ENCODE results near the gene SLC6A7. TPM values are rescaled to one million over a fixed set of nuclear protein-coding genes. Genes with fewer than 3 reads are reported as not detected.

Gene SLC6A7
- total and polyA plus RNA-seq, 9 donors, result 0.31 to 1.3 (median 0.75) TPM

DNA sequence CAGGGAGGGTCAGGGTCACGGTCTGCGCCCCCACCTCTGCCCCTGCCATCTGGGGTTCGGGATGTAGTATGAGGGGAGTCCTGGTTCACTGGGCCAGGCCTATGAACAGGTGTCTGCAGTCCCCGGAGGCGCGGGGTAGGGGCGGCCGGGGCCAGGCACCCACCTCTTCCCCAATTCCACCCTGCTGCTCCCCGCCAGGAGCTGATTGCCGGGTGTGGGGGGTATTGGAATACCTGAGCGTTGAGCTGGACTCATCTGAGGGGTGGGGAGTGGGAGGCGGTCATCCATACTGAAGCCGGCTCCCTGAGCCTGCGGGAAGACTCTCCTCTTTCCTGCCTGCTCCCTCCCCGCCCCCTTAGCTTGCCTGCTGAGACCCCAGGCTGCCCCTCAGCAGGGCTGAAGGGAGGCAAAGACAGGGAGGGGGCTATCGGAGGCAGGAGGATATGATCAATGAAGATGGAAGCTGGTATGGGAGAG lies 679 bp downstream of the SLC6A7 start:
- no peaks in the 10 kb centered on the region for H3K9me3 ChIP-seq (replicated peaks; ENCODE audit: control insufficient read depth, low read depth, low read length)
- no CpG with 5 or more reads among the region's 16 CpGs for WGBS (ENCODE audit: insufficient coverage)
- H3K4me3 ChIP-seq (ENCODE audit: low read length), result no peak overlapping the region
- H3K4me1 ChIP-seq (ENCODE audit: control insufficient read depth, insufficient read depth, low read length), result peaks cover 35% of the 10 kb centered on the region
- peaks cover 62% of the 10 kb centered on the region for H3K27me3 ChIP-seq (ENCODE audit: control insufficient read depth, insufficient read depth, low read length)
- DNase-seq, result no peak
- no peaks in the 10 kb centered on the region for H3K36me3 ChIP-seq (ENCODE audit: control insufficient read depth, insufficient read depth, low read length)
- H3K27ac ChIP-seq (ENCODE audit: low read length), result no peak overlapping the region

DNA sequence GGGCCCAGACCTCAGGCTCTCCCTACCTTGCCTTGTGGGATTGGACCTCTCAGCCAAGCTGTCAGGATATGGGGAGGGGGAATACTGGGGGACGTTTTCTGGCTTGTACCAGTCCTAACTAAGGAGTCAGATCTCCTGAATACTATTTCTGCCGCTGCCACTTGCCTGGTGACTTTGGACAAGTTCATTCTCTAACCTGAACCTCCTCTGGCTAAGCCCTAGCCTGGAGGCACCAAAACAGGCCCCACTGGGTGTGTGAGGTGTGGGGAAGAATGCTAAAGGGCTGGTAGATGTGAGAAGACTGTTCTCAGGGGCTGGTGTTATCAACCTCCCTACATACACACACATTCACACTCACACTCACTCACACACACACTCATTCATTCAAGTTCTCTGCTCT lies 1.1 kb downstream of the SLC6A7 start:
- Histone ChIP-seq H3K4me1 (ENCODE audit: control insufficient read depth, insufficient read depth, low read length) (peaks cover 35% of the 10 kb centered on the region), H3K4me3 (ENCODE audit: low read length) (no peak overlapping the region), H3K9me3 (replicated peaks; ENCODE audit: control insufficient read depth, low read depth, low read length) (no peaks in the 10 kb centered on the region), H3K36me3 (ENCODE audit: control insufficient read depth, insufficient read depth, low read length) (no peaks in the 10 kb centered on the region), H3K27ac (ENCODE audit: low read length) (no peak overlapping the region), H3K27me3 (ENCODE audit: control insufficient read depth, insufficient read depth, low read length) (peaks cover 62% of the 10 kb centered on the region)
- 40% methylated on average over 1 of the region's 2 CpGs for WGBS (ENCODE audit: insufficient coverage)
- DNase-seq, result no peak

DNA sequence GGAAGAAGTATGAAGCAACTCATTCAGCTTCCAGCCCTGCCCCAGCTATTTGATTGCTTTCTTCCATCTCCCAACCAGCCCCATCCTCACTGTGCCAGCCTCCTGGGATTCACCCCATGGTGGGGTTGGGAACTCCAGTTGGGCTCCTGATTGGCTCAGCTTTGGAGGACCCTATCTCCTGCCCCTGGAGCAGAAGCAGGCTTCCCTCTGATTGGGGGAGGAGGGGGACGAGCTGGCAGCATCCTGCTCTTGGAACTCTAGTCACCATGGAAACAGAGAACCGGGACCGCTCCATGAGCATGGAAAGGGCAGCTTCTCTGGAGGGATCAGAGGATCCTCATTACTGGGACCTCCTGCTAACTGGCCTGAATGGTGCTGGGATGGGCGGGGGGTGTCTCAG lies 2.6 kb downstream of the SLC6A7 start:
- no peaks in the 10 kb centered on the region for H3K36me3 ChIP-seq (ENCODE audit: control insufficient read depth, insufficient read depth, low read length)
- H3K9me3 ChIP-seq (replicated peaks; ENCODE audit: control insufficient read depth, low read depth, low read length), result no peaks in the 10 kb centered on the region
- no peak overlapping the region for H3K4me3 ChIP-seq (ENCODE audit: low read length)
- no peak for DNase-seq
- peaks cover 30% of the 10 kb centered on the region for H3K4me1 ChIP-seq (ENCODE audit: control insufficient read depth, insufficient read depth, low read length)
- WGBS (ENCODE audit: insufficient coverage), result no CpG with 5 or more reads among the region's 4 CpGs
- no peak overlapping the region for H3K27ac ChIP-seq (ENCODE audit: low read length)
- peaks cover 59% of the 10 kb centered on the region for H3K27me3 ChIP-seq (ENCODE audit: control insufficient read depth, insufficient read depth, low read length)

DNA sequence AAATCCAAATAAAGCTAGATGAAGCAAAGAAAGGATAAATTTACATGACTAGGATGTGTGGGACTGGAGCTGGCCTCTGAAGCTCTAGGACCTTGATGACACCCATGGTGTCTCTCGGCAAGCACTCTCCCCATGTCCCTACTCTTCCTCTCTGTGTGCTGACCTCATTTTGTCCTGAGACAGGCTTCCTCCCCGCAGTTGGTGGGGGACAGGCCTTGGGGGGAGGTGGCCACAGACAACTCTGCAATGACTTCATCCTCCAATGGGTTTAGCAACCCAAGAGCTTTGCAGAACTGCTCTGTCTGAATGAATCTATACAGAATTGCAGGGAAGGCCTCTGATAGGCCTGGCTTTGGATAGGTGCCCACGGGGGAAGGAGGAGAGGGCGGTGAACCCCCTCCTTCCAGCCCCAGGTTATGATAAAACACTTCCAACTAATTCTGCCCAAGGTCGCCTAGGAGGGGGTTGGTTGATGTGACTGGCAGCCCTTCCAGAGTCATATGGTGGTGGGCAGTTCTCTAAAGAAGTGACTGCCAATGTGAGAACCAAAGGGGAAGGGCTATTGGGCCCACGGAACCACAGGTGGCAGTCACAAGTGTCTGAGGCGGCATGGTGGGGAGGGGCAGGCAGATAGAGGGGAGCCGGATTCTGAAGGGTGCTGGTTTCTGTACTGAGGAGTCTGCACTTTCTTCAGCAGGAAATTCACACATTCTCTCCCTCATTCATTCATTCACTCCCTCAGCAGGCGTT lies 6.0 kb downstream of the SLC6A7 start:
- Histone ChIP-seq H3K36me3 (ENCODE audit: control insufficient read depth, insufficient read depth, low read length) (no peaks in the 10 kb centered on the region), H3K9me3 (replicated peaks; ENCODE audit: control insufficient read depth, low read depth, low read length) (no peaks in the 10 kb centered on the region), H3K27me3 (ENCODE audit: control insufficient read depth, insufficient read depth, low read length) (peaks cover 30% of the 10 kb centered on the region), H3K27ac (ENCODE audit: low read length) (no peak overlapping the region), H3K4me1 (ENCODE audit: control insufficient read depth, insufficient read depth, low read length) (peaks cover 2% of the 10 kb centered on the region), H3K4me3 (ENCODE audit: low read length) (no peak overlapping the region)
- DNase-seq, result no peak
- no CpG with 5 or more reads among the region's 9 CpGs for whole genome bisulfite sequencing (ENCODE audit: insufficient coverage)

DNA sequence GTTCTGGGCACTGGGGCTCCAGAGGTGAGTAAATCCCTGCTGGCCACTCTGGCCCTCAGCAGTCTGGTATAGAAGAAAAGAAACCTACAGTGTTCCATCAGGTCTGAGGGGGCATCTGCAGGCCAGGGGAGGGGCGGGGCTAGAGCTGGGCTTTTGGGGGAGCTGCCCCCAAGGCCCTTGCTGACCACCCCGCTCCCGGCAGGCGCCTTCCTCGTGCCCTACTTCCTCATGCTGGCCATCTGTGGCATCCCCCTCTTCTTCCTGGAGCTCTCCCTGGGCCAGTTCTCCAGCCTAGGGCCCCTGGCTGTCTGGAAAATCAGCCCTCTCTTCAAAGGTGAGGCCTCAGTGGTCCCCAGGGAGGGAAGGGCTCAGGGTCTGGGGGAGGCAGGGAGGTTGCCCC lies 6.7 kb downstream of the SLC6A7 start:
- Histone ChIP-seq H3K4me1 (ENCODE audit: control insufficient read depth, insufficient read depth, low read length) (no peaks in the 10 kb centered on the region), H3K27ac (ENCODE audit: low read length) (no peak overlapping the region), H3K27me3 (ENCODE audit: control insufficient read depth, insufficient read depth, low read length) (peaks cover 25% of the 10 kb centered on the region), H3K9me3 (replicated peaks; ENCODE audit: control insufficient read depth, low read depth, low read length) (no peaks in the 10 kb centered on the region), H3K36me3 (ENCODE audit: control insufficient read depth, insufficient read depth, low read length) (no peaks in the 10 kb centered on the region), H3K4me3 (ENCODE audit: low read length) (no peak overlapping the region)
- DNase-seq, result no peak
- WGBS (ENCODE audit: insufficient coverage), result 88% methylated on average over 5 of the region's 5 CpGs

DNA sequence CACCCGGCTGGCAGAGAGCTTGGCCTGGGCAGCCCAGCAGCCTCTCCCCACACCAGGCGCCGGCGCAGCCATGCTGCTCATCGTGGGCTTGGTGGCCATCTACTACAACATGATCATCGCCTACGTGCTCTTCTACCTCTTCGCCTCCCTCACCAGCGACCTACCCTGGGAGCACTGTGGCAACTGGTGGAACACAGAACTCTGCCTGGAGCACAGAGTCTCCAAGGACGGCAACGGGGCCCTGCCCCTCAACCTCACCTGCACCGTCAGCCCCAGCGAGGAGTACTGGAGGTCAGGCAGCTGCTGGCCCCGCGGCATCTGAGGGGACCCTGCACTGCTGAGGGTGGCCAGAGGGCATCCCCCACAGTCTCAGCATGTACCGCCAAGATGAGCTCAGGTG lies 7.1 kb downstream of the SLC6A7 start:
- Histone ChIP-seq H3K4me1 (ENCODE audit: control insufficient read depth, insufficient read depth, low read length) (no peaks in the 10 kb centered on the region), H3K4me3 (ENCODE audit: low read length) (no peak overlapping the region), H3K36me3 (ENCODE audit: control insufficient read depth, insufficient read depth, low read length) (no peaks in the 10 kb centered on the region), H3K27me3 (ENCODE audit: control insufficient read depth, insufficient read depth, low read length) (peaks cover 21% of the 10 kb centered on the region), H3K9me3 (replicated peaks; ENCODE audit: control insufficient read depth, low read depth, low read length) (no peaks in the 10 kb centered on the region), H3K27ac (ENCODE audit: low read length) (no peak overlapping the region)
- WGBS (ENCODE audit: insufficient coverage), result 91% methylated on average over 13 of the region's 16 CpGs
- DNase-seq, result no peak

DNA sequence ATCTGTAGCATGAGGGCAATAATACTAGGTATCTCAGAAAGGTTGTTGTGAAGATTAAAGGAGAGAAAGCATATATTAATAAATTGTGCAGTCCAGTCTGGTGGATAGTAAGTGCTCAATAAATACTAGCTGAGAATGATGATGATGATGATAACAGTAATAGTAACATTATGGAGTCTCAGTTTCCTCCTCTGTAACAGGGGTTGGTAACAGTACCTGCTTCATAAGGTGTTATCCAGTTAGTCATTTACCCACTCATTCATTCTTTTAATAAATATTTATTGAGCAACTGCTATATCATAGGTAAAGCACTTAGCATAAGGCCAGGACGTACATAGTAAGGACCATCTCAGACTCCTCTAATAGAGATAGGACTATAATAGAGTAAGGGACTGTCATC lies 7.6 kb downstream of the SLC6A7 start:
- WGBS (ENCODE audit: insufficient coverage), result no CpG with 5 or more reads among the region's 1 CpG
- Histone ChIP-seq H3K4me3 (ENCODE audit: low read length) (no peak overlapping the region), H3K4me1 (ENCODE audit: control insufficient read depth, insufficient read depth, low read length) (no peaks in the 10 kb centered on the region), H3K27me3 (ENCODE audit: control insufficient read depth, insufficient read depth, low read length) (peaks cover 16% of the 10 kb centered on the region), H3K36me3 (ENCODE audit: control insufficient read depth, insufficient read depth, low read length) (no peaks in the 10 kb centered on the region), H3K9me3 (replicated peaks; ENCODE audit: control insufficient read depth, low read depth, low read length) (no peaks in the 10 kb centered on the region), H3K27ac (ENCODE audit: low read length) (no peak overlapping the region)
- no peak for DNase-seq

DNA sequence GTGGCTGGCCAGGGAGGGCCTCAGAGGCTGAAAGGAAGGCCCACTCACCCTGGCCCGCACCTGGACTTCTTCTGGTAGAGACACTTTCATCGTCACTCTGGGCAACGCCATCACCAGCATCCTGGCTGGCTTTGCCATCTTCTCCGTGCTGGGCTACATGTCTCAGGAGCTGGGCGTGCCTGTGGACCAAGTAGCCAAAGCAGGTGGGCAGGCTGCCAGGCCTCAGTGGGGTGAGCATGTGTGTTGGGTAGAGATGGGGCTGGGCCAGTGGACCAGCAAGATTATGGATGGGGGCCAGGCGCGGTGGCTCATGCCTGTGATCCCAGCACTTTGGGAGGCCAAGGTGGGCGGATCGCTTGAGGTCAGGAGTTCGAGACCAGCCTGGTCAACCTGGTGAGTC lies 12.6 kb downstream of the SLC6A7 start:
- 96% methylated on average over 10 of the region's 10 CpGs for WGBS (ENCODE audit: insufficient coverage)
- H3K27ac ChIP-seq (ENCODE audit: low read length), result no peak overlapping the region
- DNase-seq, result no peak
- no peak overlapping the region for H3K4me3 ChIP-seq (ENCODE audit: low read length)
- H3K27me3 ChIP-seq (ENCODE audit: control insufficient read depth, insufficient read depth, low read length), result peaks cover 10% of the 10 kb centered on the region
- H3K9me3 ChIP-seq (replicated peaks; ENCODE audit: control insufficient read depth, low read depth, low read length), result no peaks in the 10 kb centered on the region
- H3K36me3 ChIP-seq (ENCODE audit: control insufficient read depth, insufficient read depth, low read length), result no peaks in the 10 kb centered on the region
- peaks cover 3% of the 10 kb centered on the region for H3K4me1 ChIP-seq (ENCODE audit: control insufficient read depth, insufficient read depth, low read length)

DNA sequence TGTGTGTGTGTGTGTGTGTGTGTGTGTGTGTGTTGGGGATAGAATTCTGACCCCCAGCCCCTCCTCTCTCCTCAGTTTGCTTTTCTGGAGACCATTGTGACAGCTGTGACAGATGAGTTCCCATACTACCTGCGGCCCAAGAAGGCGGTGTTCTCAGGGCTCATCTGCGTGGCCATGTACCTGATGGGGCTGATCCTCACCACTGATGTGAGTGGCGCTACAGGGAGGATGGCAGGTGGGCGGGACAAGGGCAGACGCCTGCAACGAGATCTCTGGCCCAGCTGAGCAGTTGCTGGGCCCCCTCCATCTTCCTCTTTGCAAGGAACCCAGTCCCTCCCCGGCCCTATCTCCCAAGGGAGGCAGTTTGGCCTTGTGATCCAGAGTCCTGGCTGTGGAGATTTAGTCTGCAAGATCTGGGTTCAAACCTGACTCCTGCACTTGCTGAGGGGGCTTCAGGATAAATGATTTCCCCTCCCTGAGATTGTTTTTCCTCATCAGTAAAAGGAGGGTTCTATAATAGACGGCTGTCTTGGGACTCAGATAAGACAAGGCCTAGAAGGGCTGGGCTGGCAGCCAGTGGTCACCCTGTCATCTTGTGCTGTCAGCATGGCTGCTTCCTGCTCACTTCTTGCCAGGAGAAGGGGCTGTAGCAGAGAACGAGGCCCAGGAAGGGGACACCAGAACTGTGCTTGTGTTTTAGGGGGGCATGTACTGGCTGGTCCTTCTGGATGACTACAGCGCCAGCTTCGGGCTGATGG lies 14.1 kb downstream of the SLC6A7 start:
- peaks cover 7% of the 10 kb centered on the region for H3K4me1 ChIP-seq (ENCODE audit: control insufficient read depth, insufficient read depth, low read length)
- no peaks in the 10 kb centered on the region for H3K9me3 ChIP-seq (replicated peaks; ENCODE audit: control insufficient read depth, low read depth, low read length)
- H3K36me3 ChIP-seq (ENCODE audit: control insufficient read depth, insufficient read depth, low read length), result no peaks in the 10 kb centered on the region
- H3K27me3 ChIP-seq (ENCODE audit: control insufficient read depth, insufficient read depth, low read length), result peaks cover 9% of the 10 kb centered on the region
- 76% methylated on average over 7 of the region's 12 CpGs for WGBS (ENCODE audit: insufficient coverage)
- no peak overlapping the region for H3K4me3 ChIP-seq (ENCODE audit: low read length)
- no peak overlapping the region for H3K27ac ChIP-seq (ENCODE audit: low read length)
- no peak for DNase-seq

DNA sequence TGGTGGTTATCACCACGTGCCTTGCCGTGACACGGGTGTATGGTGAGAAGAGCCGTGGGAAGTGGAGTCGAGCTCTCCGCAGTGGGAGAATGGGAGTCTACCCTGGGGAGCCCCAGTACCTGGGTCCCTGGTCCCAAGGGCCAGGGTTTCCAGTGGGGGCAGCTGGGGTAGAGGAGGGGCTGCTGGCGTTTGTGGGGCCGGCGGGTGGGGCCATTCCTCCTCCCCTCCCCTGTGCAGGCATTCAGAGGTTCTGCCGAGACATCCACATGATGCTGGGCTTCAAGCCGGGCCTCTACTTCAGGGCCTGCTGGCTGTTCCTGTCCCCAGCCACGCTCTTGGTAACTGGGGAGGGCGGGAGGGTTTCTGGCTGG lies 14.7 kb downstream of the SLC6A7 start:
- no peaks in the 10 kb centered on the region for H3K9me3 ChIP-seq (replicated peaks; ENCODE audit: control insufficient read depth, low read depth, low read length)
- H3K27ac ChIP-seq (ENCODE audit: low read length), result no peak overlapping the region
- DNase-seq, result no peak
- H3K27me3 ChIP-seq (ENCODE audit: control insufficient read depth, insufficient read depth, low read length), result peaks cover 9% of the 10 kb centered on the region
- no peaks in the 10 kb centered on the region for H3K36me3 ChIP-seq (ENCODE audit: control insufficient read depth, insufficient read depth, low read length)
- whole genome bisulfite sequencing (ENCODE audit: insufficient coverage), result 69% methylated on average over 8 of the region's 13 CpGs
- H3K4me3 ChIP-seq (ENCODE audit: low read length), result no peak overlapping the region
- peaks cover 12% of the 10 kb centered on the region for H3K4me1 ChIP-seq (ENCODE audit: control insufficient read depth, insufficient read depth, low read length)
